Activated CD8-positive, alpha-beta T cell treated with anti-CD3 and anti-CD28 coated beads, Interleukin-2, amount 10 ng/mL, durations not matched to agents 7 days and 5 days (primary cell): ENCODE measurements around the gene CSTF3. TPM values are rescaled to one million over a fixed set of nuclear protein-coding genes. Genes with fewer than 3 reads are reported as not detected.
A peak's percentile ranks its signal among the peaks of the same experiment; 100 is the strongest.
"Not testable (repeated sequence)": the region's sequence is repeated elsewhere in the genome, so short reads cannot be mapped to it uniquely, and the experiment has no call there.

Experiments
- ATAC-seq: fragments of 150-1000 bp; cut with Tn5 transposase; one replicate; pipeline ENCODE4 v1.10.0; 2021; ENCODE audit warnings: moderate library complexity
- CTCF ChIA-PET: fragments of 350-600 bp; sonication (Branson Sonifier 250); formaldehyde crosslinking; loops from one replicate; lab custom pipeline; 2021; ENCODE audit warnings: antibody characterized with exemption; lab: Charles Lee
- POLR2A ChIA-PET: fragments of 350-600 bp; sonication (Branson Sonifier 250); formaldehyde crosslinking; loops from one replicate; lab custom pipeline; 2021; ENCODE audit warnings: antibody characterized with exemption; lab: Charles Lee
- DNase-seq: peaks from one replicate; pipeline ENCODE4 v3.0.0-alpha.2; 2020
- H3K27ac Mint-ChIP-seq: one replicate; pipeline ENCODE4 v1.8.0; 2021; ENCODE audit warnings: mild to moderate bottlenecking, mixed read lengths
- H3K27me3 Mint-ChIP-seq: one replicate; pipeline ENCODE4 v1.8.0; 2021; ENCODE audit warnings: low read depth, mixed read lengths
- H3K36me3 Mint-ChIP-seq: one replicate; pipeline ENCODE4 v1.8.0; 2021; ENCODE audit warnings: low read depth, mixed read lengths
- H3K4me1 Mint-ChIP-seq: one replicate; pipeline ENCODE4 v1.8.0; 2021; ENCODE audit warnings: low read depth, mixed read lengths
- H3K4me3 Mint-ChIP-seq: one replicate; pipeline ENCODE4 v1.8.0; 2021; ENCODE audit warnings: mild to moderate bottlenecking, mixed read lengths
- H3K9me3 Mint-ChIP-seq: one replicate; pipeline ENCODE4 v1.8.0; 2022; ENCODE audit warnings: mixed read lengths; ENCODE audit not compliant: insufficient read depth
- total RNA-seq, 2 experiments: library from RNA; stranded (reverse); gene quantifications; one replicate each; pipeline ENCODE4 v1.2.3, GENCODE V29; 2021

The CSTF3 gene
- total RNA-seq, 2 experiments from 2014 or later: 26.5 to 27.2 TPM

GRCh38 chr11:33159378-33159867, 1.9 kb downstream of the CSTF3 start:
- peaks cover 43% of the 10 kb centered on the region for H3K4me1 Mint-ChIP-seq
- CTCF ChIA-PET: interaction anchor here (1.5 kb wide), 1 partner anchor 99 kb away, joined by 4 read pairs; no protein-coding TSS in a partner anchor
- H3K4me3 Mint-ChIP-seq: peak overlapping the region; percentile 98
- POLR2A ChIA-PET, H3K27me3 Mint-ChIP-seq, ATAC-seq, H3K9me3 Mint-ChIP-seq, DNase-seq, H3K27ac Mint-ChIP-seq: not testable (repeated sequence)
- peaks cover 39% of the 10 kb centered on the region for H3K36me3 Mint-ChIP-seq

- CTCF ChIA-PET: no interaction called here
- DNase-seq: no peak
- Mint-ChIP-seq H3K4me1 (peaks cover 44% of the 10 kb centered on the region), H3K4me3 (peak overlapping the region; percentile 35), H3K27ac (peak overlapping the region; percentile 4), H3K27me3 (no peaks in the 10 kb centered on the region), H3K9me3 (no peaks in the 10 kb centered on the region), H3K36me3 (peaks cover 40% of the 10 kb centered on the region)
- ATAC-seq: no peak
- POLR2A ChIA-PET: no interaction called here
Measured at GRCh38 chr11:33158596-33159275, 2.5 kb downstream of the CSTF3 start.

- Mint-ChIP-seq H3K27ac (no peak overlapping the region), H3K4me1 (peaks cover 45% of the 10 kb centered on the region), H3K27me3 (no peaks in the 10 kb centered on the region), H3K9me3 (no peaks in the 10 kb centered on the region), H3K36me3 (peaks cover 48% of the 10 kb centered on the region), H3K4me3 (no peak overlapping the region)
- no peak for DNase-seq
- CTCF ChIA-PET: interaction anchor here (1.0 to 1.5 kb wide), 3 partner anchors 9 to 36 kb away, joined by 3 read pairs; no protein-coding TSS in a partner anchor
- no peak for ATAC-seq
- POLR2A ChIA-PET: interaction anchor here (0.7 kb wide), 1 partner anchor 97 kb away, joined by 3 read pairs; no protein-coding TSS in a partner anchor
Measured at GRCh38 chr11:33157103-33158027, 3.9 kb downstream of the CSTF3 start.

GRCh38 chr11:33151399-33151798, 9.9 kb downstream of the CSTF3 start:
- H3K27me3 Mint-ChIP-seq: no peaks in the 10 kb centered on the region
- ChIA-PET POLR2A (no interaction called here), CTCF (no interaction called here)
- no peak for DNase-seq
- peaks cover 40% of the 10 kb centered on the region for H3K36me3 Mint-ChIP-seq
- H3K4me1 Mint-ChIP-seq: peaks cover 20% of the 10 kb centered on the region
- H3K4me3 Mint-ChIP-seq: no peak overlapping the region
- no peak for ATAC-seq
- H3K27ac Mint-ChIP-seq: no peak overlapping the region
- H3K9me3 Mint-ChIP-seq: no peaks in the 10 kb centered on the region

GRCh38 chr11:33147559-33147958, 13.7 kb downstream of the CSTF3 start:
- Mint-ChIP-seq H3K27ac (no peak overlapping the region), H3K36me3 (peaks cover 29% of the 10 kb centered on the region), H3K9me3 (no peaks in the 10 kb centered on the region), H3K27me3 (no peaks in the 10 kb centered on the region), H3K4me1 (peaks cover 8% of the 10 kb centered on the region), H3K4me3 (no peak overlapping the region)
- DNase-seq (no peak), ATAC-seq (no peak)
- CTCF ChIA-PET: interaction anchor here (0.9 kb wide), 1 partner anchor 10 kb away, joined by 3 read pairs; no protein-coding TSS in a partner anchor
- POLR2A ChIA-PET: interaction anchor here (1.4 kb wide), 1 partner anchor 13 kb away, joined by 4 read pairs; no protein-coding TSS in a partner anchor

GRCh38 chr11:33135768-33136443, 25.4 kb downstream of the CSTF3 start:
- no peak for ATAC-seq
- CTCF ChIA-PET: interaction anchor here (0.8 to 1.0 kb wide), 2 partner anchors 31 to 177 kb away, joined by 3 read pairs; no protein-coding TSS in a partner anchor
- H3K9me3 Mint-ChIP-seq: no peaks in the 10 kb centered on the region
- H3K36me3 Mint-ChIP-seq: peaks cover 34% of the 10 kb centered on the region
- H3K27me3 Mint-ChIP-seq: no peaks in the 10 kb centered on the region
- POLR2A ChIA-PET: no interaction called here
- no peak overlapping the region for H3K27ac Mint-ChIP-seq
- no peak for DNase-seq
- H3K4me3 Mint-ChIP-seq: no peak overlapping the region
- H3K4me1 Mint-ChIP-seq: peaks cover 22% of the 10 kb centered on the region

- H3K4me3 Mint-ChIP-seq: no peak overlapping the region
- peaks cover 35% of the 10 kb centered on the region for H3K36me3 Mint-ChIP-seq
- DNase-seq (no peak), ATAC-seq (no peak)
- H3K27ac Mint-ChIP-seq: no peak overlapping the region
- H3K27me3 Mint-ChIP-seq: no peaks in the 10 kb centered on the region
- H3K4me1 Mint-ChIP-seq: peaks cover 22% of the 10 kb centered on the region
- H3K9me3 Mint-ChIP-seq: no peaks in the 10 kb centered on the region
- ChIA-PET CTCF (no interaction called here), POLR2A (no interaction called here)
Measured at GRCh38 chr11:33135216-33135615, 26.1 kb downstream of the CSTF3 start.

GRCh38 chr11:33134276-33134675, 27.0 kb downstream of the CSTF3 start:
- DNase-seq (no peak), ATAC-seq (no peak)
- H3K27me3 Mint-ChIP-seq: no peaks in the 10 kb centered on the region
- peaks cover 28% of the 10 kb centered on the region for H3K36me3 Mint-ChIP-seq
- H3K9me3 Mint-ChIP-seq: no peaks in the 10 kb centered on the region
- ChIA-PET CTCF (no interaction called here), POLR2A (no interaction called here)
- peaks cover 22% of the 10 kb centered on the region for H3K4me1 Mint-ChIP-seq
- H3K27ac Mint-ChIP-seq: peak overlapping the region; percentile 9
- H3K4me3 Mint-ChIP-seq: no peak overlapping the region

- ChIA-PET POLR2A (no interaction called here), CTCF (no interaction called here)
- no peak for DNase-seq
- Mint-ChIP-seq H3K4me1 (peaks cover 23% of the 10 kb centered on the region), H3K27ac (no peak overlapping the region), H3K27me3 (no peaks in the 10 kb centered on the region), H3K4me3 (no peak overlapping the region), H3K36me3 (peaks cover 29% of the 10 kb centered on the region), H3K9me3 (no peaks in the 10 kb centered on the region)
- ATAC-seq: no peak
Measured at GRCh38 chr11:33133761-33134160, 27.5 kb downstream of the CSTF3 start.

- Mint-ChIP-seq H3K27ac (no peak overlapping the region), H3K4me1 (peaks cover 29% of the 10 kb centered on the region), H3K9me3 (no peaks in the 10 kb centered on the region), H3K36me3 (peaks cover 27% of the 10 kb centered on the region), H3K4me3 (no peak overlapping the region), H3K27me3 (no peaks in the 10 kb centered on the region)
- ATAC-seq: no peak
- ChIA-PET CTCF (no interaction called here), POLR2A (no interaction called here)
- no peak for DNase-seq
Measured at GRCh38 chr11:33132510-33132909, 28.8 kb downstream of the CSTF3 start.

GRCh38 chr11:33128739-33129138, 32.5 kb downstream of the CSTF3 start:
- Mint-ChIP-seq H3K36me3 (peaks cover 26% of the 10 kb centered on the region), H3K27me3 (no peaks in the 10 kb centered on the region), H3K4me3 (no peak overlapping the region), H3K9me3 (no peaks in the 10 kb centered on the region), H3K27ac (peak overlapping the region; percentile 11), H3K4me1 (peaks cover 16% of the 10 kb centered on the region)
- ATAC-seq (no peak), DNase-seq (no peak)
- POLR2A ChIA-PET: no interaction called here
- CTCF ChIA-PET: no interaction called here
